Tongue (tissue), 2 donors: ENCODE measurements around the gene TMCO6. TPM values are rescaled to one million over a fixed set of nuclear protein-coding genes. Genes with fewer than 3 reads are reported as not detected.
"Not testable (repeated sequence)": the region's sequence is repeated elsewhere in the genome, so short reads cannot be mapped to it uniquely, and the experiment has no call there.

Source experiments
- DNase-seq: peaks from one replicate; pipeline ENCODE4 v3.0.0-alpha.2; 2015
- total RNA-seq: library from RNA; depleted of rRNA; stranded (reverse); fragments of >200 nt; gene quantifications from one replicate; pipeline ENCODE4 v1.2.3, GENCODE V29; 2014

TMCO6 gene
- total RNA-seq, 1 donor from 2014 or later: 17.8 TPM

- DNase-seq: no peak
Observed at GRCh38 chr5:140630292-140631035, 8.8 kb upstream of the TMCO6 start.

- no peak for DNase-seq
Observed at GRCh38 chr5:140631036-140631417, 8.2 kb upstream of the TMCO6 start.

GRCh38 chr5:140631831-140632365 lies 7.4 kb upstream of the TMCO6 start:
- peak; percentile 40 for DNase-seq

GRCh38 chr5:140632366-140633020 lies 6.8 kb upstream of the TMCO6 start:
- DNase-seq: peak; percentile 29

- peak; percentile 24 for DNase-seq
Observed at GRCh38 chr5:140633021-140633471, 6.2 kb upstream of the TMCO6 start, which contains the start of gene CD14. TSS of gene CD14 (minus strand) at chr5:140633175. CDS start at chr5:140633071, 104 bp downstream.

- no peak for DNase-seq
Observed at GRCh38 chr5:140633501-140633900, 5.8 kb upstream of the TMCO6 start.

GRCh38 chr5:140634103-140634502 lies 5.1 kb upstream of the TMCO6 start:
- no peak for DNase-seq

- no peak for DNase-seq
Observed at GRCh38 chr5:140635291-140636257, 3.7 kb upstream of the TMCO6 start.

- DNase-seq: no peak
Observed at GRCh38 chr5:140637371-140638100, 1.7 kb upstream of the TMCO6 start.

- not testable (repeated sequence) for DNase-seq
Observed at GRCh38 chr5:140638898-140639147, 428 bp upstream of the TMCO6 start.

GRCh38 chr5:140641716-140642115 lies 2.5 kb downstream of the TMCO6 start:
- no peak for DNase-seq

- DNase-seq: no peak
Observed at GRCh38 chr5:140642718-140643117, 3.5 kb downstream of the TMCO6 start.

- no peak for DNase-seq
Observed at GRCh38 chr5:140647042-140647419, 7.8 kb downstream of the TMCO6 start.

GRCh38 chr5:140658870-140659269 lies 19.6 kb downstream of the TMCO6 start:
- no peak for DNase-seq

GRCh38 chr5:140660371-140660770 lies 21.1 kb downstream of the TMCO6 start:
- DNase-seq: not testable (repeated sequence)

GRCh38 chr5:140664030-140664358 lies 24.7 kb downstream of the TMCO6 start:
- no peak for DNase-seq

GRCh38 chr5:140664359-140665119 lies 25.3 kb downstream of the TMCO6 start, which contains the start of gene WDR55:
TSS of gene WDR55 (plus strand) at chr5:140664904. CDS start at chr5:140664913, 9 bp downstream.
- peak; percentile 97 for DNase-seq

GRCh38 chr5:140671035-140671434 lies 31.8 kb downstream of the TMCO6 start:
- DNase-seq: not testable (repeated sequence)

GRCh38 chr5:140671472-140672125 lies 32.3 kb downstream of the TMCO6 start:
- DNase-seq: no peak

- DNase-seq: no peak
Observed at GRCh38 chr5:140672455-140673186, 33.4 kb downstream of the TMCO6 start.
